CD4-positive, alpha-beta T cell treated with Interleukin-15 for 1 hour (primary cell): Measurements from ENCODE around the gene NANOS1.
A peak's percentile ranks its signal among the peaks of the same experiment; 100 is the strongest.
"Not testable (repeated sequence)": the region's sequence is repeated elsewhere in the genome, so short reads cannot be mapped to it uniquely, and the experiment has no call there.

Experiments
- DNase-seq: peaks from one replicate; pipeline ENCODE4 v3.0.0-alpha.2; 2020

The NANOS1 gene

DNA sequence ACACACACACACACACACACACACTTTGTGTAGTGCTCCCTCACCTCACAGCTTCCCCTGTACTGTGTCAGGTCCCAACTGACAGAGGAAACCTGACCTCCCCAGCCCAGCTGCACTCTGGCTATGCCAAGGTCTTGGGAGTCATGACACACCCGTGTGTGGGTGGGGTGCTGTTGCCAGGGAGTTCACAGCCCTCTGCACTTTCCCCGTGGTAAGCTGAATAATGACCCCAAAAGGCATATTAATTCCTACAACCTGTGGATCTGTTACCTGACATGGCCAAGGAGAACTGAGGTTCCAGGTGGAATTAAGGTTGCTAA is 8.9 kb upstream of the NANOS1 start:
- DNase-seq = no peak

DNA sequence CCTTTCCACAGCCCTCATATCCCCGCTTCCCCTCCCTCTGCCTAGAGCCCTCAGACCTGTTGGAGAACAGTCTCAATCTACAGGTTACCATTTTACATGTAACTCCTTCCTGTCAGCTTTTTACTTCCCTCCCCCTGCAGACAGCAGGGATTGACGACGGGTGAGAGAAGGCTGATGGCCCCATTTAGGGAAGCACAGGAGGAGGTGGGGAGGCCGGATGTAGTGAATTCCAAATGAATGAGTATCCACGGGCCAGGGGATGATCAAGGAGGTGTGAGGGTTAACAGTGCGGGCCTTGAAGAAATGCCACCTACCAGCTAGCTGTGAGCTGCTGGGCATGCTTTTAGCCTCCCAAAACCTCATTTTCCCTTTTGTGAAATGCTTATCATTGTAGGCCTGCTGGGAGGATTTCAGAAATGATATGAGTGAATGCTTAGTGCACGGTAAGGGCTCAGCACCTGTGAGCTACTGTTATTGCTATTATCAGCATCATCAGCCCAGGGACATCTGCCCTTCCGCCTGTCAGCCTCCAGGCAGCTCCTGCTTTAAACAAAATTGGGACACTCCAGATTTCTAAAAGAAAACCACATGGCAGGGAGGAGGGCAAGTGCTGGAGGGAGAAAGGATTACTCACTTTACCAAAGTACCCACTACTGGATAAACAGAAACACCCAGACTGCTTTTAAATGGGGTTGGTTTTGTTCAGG is 6.5 kb upstream of the NANOS1 start:
- no peak for DNase-seq

DNA sequence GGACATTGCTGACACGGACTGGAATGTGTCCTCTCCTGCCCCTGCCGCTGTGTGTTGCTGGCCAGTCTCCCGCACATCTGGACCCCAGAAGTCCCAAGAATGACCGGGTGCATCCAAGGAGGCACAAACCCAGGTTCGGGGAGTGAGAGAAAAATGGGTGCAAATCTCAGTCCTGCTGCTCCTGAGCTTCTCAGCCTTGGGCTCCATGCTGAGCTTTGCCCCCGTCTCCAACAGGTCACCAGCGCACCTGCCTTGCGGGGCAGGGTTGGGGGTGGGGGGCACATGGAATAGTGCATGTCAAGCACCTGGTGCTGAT is 6.0 kb upstream of the NANOS1 start:
- no peak for DNase-seq

DNA sequence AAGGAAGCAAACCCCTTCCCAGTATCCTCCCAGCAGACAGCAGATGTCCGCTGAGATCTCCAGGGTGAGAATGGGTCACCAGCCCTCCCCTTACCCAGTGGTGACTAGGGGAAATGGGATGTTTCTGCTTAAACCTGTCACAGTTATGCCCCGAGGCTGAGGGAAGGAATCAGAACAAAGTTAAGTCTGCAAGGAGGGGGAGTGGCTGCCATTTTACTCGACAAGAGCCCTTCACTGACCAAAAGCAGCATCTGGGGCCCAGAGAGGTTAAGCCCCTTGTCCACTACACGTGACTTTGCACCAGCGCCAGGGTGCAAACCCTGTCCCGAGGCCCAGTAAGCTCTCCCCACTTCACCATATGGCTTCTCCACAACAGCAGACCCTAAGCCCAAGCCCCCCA is 4.6 kb upstream of the NANOS1 start:
- DNase-seq = no peak

DNA sequence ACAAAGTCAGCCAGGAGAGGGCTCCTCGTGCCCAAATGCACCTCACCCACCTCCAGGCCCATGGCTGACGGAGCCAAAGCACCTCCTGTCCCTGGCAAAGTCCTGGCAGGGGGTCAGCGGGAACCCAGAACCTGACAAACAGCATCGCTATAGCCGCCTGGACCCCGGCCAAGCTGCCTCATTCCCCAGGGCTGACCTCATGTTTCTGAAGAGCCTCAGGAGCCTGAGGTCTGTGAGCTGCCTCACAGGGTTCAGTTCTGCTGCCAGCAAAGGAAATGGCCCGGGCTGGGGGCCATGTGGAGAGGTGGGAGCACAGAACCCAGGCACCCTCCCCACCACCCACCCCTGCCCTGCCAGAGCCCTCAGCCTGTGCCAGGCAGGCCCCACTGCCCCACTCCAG is 4.2 kb upstream of the NANOS1 start:
- DNase-seq = no peak

DNA sequence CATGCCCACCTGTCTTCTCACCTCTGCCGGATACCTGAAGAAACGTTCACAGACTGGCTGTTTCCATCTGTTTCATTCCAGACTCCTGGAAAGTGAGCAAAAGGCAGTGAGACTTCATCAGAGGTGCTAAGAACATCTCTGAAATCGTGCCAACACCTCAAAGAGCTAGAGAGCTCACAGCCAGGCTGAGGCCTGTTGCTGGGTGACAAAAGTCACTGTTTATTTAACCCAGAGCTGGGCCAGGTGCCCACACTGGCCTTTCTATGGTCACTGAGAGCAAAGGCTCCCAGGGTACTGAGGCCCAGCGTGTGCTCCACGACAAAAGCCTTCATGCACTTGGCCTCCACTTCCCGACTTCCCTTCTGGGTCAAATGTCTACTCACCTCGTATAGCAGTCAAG is 3.7 kb upstream of the NANOS1 start:
- DNase-seq = no peak

DNA sequence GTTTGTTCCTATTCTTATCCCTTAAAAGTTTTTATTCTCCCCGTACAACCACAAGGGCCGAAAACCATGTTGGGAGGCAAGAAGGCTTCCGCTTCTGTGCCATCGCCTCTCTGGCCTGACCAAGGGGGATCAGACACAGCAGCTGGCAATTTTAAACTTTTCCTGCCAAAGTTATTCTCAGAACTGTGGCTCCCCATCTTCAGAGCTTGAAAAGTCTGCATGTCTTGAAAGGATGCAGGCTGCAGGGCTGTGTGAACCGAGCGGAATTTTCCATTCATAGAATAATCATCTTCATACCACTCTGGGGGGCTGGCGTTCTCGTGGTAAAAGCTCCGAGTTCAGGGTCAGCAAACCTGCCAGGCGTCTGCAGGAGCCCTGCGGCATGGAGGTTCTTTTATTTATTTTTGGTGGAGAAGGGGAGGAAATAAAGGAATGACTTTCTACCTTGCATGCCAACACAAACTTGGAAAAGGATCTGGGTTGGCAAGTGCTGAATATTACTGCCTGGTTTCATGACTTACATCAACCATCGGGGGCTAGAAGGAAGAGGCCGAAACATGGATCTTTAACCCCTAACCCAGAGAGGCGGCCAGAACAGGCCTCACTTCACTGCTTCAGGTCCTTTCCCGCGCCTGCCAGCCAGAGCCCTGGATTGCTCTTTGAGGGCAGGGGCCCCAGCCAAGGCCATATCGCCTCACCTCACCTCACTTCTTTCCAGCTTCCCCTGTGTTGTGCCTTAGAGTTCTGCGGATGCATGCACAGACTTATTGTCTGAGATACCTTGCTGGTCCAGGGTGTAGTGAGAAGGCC is 3.0 kb upstream of the NANOS1 start:
- no peak for DNase-seq

DNA sequence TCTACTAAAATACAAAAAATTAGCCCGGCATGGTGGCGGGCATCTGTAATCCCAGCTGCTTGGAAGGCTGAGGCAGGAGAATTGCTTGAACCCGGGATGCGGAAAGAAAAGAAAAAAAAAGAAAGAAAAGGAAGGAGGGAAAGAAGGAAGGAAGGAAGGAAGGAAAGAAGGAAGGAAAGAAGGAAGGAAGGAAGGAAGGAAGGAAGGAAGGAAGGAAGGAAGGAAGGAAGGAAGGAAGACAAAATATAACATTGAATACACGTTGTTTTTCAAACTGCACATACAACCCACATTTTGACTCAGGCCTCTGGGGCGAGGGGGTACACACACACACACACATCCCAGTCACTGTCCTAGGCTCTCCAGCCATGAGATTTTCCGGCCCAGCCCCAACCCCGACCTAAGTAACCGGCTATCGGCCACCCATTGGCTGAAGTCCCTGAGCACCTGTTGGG is 1.0 kb upstream of the NANOS1 start:
- not testable (repeated sequence) for DNase-seq

DNA sequence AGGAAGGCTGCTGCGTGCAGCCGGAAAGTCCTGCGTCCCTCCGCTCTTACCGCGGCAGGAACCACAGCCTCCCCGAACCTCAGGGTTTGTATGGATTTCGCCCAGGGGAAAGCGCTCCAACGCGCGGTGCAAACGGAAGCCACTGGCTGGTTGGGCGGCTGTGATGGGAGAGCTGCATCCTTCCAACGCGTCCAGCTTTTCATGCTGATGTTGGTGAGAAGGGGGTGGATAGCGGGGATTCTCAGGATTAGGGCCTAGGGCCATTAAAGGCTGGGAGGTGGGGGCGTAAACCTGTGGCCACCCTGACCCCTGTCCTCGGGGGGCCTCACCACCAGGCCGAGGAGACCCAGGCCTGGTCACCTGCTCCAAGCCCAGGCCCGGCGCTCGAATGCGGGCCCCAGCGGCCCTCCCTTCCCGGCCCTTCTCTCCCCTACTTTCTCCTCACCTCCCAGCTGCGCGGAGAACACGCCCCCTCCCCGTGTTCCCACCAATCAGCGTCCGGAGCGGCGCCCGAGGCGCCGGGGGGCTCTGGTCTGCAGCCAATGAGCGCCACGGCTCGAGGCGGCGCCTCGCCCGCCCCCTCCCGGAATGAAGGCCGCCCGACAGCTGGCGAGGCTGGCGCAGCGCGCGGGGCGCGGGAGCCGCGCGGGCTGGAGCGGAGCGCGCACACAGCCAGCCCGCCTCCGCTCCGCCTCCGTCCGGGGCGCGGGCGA is 458 bp upstream of the NANOS1 start:
- DNase-seq = peak; percentile 85

DNA sequence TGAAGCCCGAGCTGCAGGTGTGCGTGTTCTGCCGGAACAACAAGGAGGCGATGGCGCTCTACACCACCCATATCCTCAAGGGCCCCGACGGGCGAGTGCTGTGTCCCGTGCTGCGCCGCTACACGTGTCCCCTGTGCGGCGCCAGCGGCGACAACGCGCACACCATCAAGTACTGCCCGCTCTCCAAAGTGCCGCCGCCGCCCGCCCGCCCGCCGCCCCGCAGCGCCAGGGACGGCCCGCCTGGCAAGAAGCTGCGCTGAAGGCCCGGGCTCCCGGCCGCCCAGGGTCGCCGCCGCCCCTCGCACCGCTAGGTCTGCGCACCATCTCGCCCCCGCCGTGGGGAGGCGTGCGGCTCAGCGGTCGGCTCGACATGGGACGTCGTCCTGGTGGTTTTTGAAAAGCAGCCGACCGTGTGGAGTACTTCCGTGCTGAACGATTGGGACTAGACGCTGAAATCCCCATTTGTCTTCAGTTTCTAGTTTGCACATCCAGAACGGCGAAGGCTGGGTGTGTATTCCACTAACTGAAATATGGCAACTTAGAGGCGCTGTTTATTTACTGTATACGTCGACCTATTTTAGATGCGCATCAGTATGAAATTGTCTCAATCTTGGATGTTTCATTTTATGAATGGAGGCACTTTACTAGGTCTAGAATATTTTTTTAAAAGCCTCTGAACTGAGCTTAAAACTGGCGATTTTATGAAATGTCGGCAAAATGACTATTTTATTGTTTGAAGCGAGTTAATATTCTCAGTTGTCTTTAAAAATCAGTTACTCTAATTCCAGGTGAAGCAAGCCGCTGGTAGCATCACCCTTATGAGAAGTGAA is 1.1 kb downstream of the NANOS1 start:
- peak; percentile 38 for DNase-seq

DNA sequence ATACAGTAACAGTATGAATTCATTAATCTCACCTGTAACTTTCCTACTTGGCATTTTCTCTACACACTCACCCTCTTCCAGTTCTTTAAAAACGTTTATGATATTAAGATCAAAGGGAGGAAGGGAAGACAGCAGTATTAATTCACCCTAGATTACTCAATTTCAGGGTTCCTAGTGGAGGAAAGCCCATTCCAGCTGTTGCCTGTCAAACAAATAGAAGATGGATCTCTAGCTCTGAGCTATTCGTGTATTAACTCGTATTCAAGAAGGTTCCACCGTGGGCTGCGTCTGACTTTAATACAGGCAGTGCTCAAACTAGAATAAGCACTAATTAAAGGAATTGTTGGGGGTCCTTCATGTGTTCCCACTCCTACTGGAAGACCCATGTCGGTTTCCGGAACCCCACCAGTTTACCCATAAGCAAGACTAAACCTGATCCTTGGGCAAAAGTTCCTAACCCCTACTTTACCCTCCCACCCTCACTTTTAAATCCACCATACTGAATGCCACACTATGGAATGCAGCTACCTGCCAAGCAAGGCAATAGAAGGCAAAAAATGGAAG is 2.1 kb downstream of the NANOS1 start:
- DNase-seq = no peak

DNA sequence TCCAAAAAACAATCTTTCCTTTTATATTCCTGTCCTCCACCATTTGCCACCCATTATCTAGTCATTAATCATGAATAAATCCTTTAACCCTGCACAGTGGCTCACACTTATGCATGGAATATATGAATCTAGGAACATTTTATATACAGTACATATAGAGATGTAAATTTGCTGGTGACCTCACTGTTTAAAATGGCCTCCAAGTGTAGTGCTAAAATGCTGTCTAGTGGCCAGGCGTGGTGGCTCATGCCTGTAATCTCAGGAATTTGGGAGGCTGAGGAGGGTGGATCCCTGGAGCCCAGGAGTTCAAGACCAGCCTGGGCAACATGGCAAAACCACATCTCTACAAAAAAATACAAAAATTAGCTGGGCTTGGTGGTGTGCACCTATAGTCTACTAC is 9.6 kb downstream of the NANOS1 start:
- DNase-seq = no peak

DNA sequence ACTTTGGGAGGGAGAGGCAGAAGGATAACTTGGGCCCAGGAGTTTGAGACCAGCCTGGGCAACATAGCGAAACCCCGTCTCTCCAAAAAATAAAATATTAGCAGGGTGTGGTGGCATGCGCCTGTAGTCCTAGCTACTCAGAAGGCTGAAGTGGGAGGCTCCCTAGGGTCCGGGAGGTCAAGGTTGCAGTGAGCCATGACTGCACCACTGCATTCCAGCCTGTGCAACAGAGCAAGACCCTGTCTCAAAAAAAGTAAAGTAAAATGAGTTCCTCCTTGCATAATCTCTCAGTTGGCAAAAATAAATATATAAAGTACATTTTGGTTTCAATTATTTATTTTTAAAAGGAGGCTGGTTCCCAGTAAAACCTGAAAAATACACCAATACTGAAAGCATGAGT is 11.8 kb downstream of the NANOS1 start:
- DNase-seq = no peak

DNA sequence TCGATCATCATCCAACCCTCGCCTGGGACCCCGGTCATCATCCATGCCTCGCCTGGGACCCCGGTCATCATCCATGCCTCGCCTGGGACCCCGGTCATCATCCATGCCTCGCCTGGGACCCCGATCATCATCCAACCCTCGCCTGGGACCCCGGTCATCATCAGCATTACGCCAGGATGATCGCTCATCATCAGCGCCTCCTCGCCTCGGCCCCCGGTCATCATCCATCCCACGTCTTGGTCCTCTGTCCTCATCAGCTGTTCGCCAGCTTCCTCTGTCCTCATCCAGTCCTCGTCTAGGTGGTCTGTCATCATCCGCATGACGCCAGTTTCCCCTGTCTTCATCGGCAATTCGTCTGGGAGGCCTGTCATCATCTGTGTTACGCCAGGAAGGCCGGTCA is 12.7 kb downstream of the NANOS1 start:
- no peak for DNase-seq

DNA sequence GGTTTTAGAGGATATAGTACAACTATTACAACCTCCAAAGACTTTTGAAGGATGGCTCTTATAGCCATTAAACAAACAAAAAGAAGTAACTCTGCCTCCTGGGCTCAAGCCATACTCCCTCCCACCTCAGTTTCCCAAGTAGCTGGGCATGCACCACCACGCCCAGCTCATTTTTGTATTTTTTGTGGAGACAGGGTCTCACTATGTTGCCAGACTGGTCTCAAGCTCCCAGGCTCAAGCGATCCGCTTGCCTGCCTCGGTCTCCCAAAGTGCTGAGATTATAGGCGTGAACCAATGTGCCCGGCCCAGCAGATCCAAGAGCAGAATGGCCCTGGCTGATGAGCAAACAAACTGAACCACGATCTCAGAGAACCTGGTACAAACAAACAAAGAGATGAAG is 16.0 kb downstream of the NANOS1 start:
- no peak for DNase-seq

DNA sequence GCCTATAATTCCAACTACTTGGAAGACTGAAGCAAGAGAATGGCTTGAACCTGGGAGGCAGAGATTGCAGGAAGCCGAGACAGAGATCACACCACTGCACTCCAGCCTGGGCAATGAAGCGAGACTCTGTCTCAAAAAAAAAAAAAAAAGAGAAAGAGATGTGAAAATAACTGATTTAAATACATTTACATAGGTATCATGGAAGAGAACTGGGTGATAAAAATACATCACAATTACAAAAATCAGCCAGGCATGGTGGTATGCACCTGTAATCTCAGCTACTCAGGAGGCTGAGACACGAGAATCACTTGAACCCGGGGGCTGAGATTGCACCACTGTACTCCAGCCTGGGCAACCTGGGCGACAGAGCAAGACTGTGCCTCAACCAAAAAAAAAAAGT is 19.8 kb downstream of the NANOS1 start:
- DNase-seq = no peak

DNA sequence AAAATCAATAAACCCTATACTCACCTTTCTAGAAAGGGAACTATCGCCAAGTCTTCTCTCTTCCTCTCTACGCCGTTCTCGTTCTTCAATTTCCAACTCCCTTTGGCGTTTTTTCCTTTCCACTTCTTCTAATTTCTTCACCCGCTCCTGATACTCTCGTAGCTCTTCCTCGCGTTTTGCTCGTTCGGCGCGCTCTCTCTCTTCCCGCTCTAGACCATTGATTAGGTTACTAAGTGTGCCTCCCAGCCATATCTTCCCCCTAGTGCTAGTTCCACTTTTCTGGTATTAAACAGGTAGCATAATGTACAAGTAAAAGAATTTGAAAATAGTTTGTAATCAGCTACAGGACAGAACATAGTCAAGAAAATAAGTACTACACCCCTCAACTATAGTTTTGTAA is 20.3 kb downstream of the NANOS1 start:
- no peak for DNase-seq

DNA sequence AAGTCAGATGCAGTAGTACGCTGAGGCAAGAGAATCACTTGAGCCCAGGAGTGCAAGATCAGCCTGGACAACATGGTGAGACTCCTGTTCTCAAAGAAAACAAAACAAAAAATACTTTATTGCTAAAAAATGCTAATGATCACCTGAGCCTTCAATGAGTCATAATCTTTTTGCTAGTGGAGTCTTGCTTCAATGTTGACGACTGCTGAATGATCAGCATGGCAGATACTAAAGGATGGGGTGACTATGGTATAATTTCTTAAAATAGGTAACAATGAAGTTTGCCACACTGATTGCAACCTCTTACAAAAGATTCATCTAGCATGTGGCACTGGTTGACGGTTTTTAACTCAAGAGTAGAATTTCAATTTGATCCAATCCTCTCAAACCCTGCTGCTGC is 22.3 kb downstream of the NANOS1 start:
- DNase-seq = no peak

DNA sequence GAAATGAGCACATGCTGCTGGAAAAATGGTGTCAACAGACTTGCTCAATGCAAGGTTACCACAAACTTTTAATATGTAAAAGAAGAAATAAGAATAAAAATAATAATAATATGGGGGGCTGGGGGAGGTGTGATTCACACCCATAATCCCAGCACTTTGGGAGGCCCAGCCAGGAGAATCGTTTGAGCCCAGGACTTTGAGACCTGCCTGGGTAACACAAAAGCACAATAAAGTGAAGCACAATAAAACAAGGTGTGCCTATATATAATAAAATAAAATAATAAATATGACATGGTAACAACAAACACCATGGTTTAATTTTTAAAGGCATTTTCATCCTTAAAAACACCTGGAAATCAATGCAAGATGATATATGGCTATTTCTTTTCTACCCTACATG is 26.0 kb downstream of the NANOS1 start:
- no peak for DNase-seq

DNA sequence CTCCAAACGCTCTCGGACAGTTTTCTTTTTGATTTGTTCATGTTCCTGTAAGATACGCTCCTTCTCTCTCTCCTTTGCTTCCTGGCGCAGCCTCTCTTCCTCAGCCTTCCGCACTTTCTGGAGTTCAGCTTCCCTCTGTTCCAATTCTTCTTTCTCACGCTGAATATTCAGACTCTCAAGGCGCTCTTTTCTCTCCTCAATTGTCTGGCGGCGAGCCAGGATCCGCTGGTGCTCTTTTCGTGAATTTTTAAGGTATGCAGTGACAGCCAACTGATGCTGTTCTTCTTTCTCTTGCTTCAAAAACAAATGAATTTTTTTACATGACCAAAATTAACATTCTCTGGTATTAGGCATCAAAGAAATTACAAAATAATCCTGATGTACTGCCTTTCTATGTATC is 28.5 kb downstream of the NANOS1 start:
- DNase-seq = no peak

DNA sequence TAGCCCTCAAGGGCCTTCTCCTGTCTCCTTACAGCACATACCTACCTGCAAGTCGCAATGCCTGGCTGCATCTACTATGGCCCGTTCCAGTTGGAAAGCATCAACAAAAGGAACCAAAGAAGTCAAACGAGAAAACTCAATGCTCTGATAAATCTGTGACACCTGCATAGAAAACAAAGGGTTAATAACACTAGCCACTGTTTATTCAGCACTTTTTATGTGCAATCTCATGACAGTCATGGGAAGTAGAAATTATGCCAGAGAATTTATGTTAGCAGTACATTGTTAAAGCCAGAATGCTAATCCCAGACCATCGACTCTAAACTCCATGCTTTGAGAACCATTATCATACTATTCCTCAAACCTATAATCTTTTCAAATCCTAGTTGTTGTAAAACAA is 30.0 kb downstream of the NANOS1 start:
- DNase-seq = no peak

DNA sequence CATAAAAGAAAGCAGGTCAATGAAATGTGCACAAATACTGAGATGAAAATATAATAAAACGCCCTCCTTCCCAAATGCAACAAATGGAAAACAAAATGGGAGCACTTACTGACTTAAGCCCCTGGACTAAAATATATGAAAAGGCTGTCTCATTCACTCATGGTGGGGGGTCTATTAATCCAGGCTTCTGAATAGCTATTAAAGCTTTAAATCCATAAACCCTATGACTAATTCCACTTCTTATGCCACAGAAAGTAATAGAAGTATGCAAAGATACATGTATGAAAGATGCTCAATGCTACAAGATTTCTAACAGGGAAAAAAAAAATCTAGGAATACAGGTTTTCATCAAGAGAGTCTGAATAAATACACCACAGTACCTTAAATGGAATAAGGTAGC is 30.6 kb downstream of the NANOS1 start:
- no peak for DNase-seq

DNA sequence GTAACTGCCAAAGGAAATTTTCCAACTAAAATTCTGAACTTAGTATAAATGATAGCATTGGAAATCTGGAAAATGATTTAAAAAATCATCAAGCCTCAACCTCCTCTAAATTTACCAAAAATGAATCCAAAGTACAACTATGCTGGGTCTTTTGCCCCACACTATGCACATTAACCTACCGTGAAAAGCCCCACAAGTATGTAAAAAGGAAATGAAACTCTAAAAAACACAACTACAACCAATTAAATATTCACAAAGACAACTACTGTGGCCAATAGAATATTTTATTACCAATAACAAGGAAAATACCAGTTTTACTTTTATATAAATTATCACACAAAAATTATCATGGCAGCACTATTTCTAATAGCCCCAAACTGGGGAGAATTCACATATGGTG is 31.8 kb downstream of the NANOS1 start:
- DNase-seq = no peak
